ENCODE data around the gene HECW1. TPM values are rescaled to one million over a fixed set of nuclear protein-coding genes. Genes with fewer than 3 reads are reported as not detected.

The HECW1 gene
- total RNA-seq, 1 experiment from 2014 or later: 0.77 TPM

- Histone ChIP-seq H3K36me3 (ENCODE audit: control insufficient read depth, insufficient read depth, low read length) (no peaks in the 10 kb centered on the region), H3K27me3 (ENCODE audit: control insufficient read depth, insufficient read depth, low read length) (no peaks in the 10 kb centered on the region; the same call in 1 of the 2 replicates), H3K4me3 (ENCODE audit: low read depth in 2 of 2, low read length in 2 of 2) (no peak overlapping the region), H3K9me3 (ENCODE audit: control insufficient read depth, insufficient read depth, low read depth, low read length) (no peaks in the 10 kb centered on the region), H3K4me1 (ENCODE audit: control insufficient read depth, insufficient read depth, low read length) (no peaks in the 10 kb centered on the region), H3K27ac (ENCODE audit: low read length) (no peak overlapping the region)
- ATAC-seq (no peak), DNase-seq (ENCODE audit: low read depth, low spot score) (no peak)
- BruUV-seq (replicated peaks): no TSS peak
- in situ Hi-C loops (cut with HindIII; ENCODE audit: low pct_unique_long_range_greater_than_20kb, low sequenced_read_pairs): no loop called here
- TF ChIP-seq TCF7L2 (IDR thresholded peaks at IDR 0.05; ENCODE audit: low read depth, low read length) (no peak), POLR2AphosphoS5 (IDR thresholded peaks at IDR 0.05; ENCODE audit: low read depth, low read length) (no peak), SIN3A (IDR thresholded peaks at IDR 0.05; ENCODE audit: borderline replicate concordance, insufficient read depth, low read depth, low read length) (no peak), CTCF (IDR thresholded peaks at IDR 0.05) (no peak), REST (IDR thresholded peaks at IDR 0.05; ENCODE audit: insufficient read depth in 1 of 2, low read depth in 2 of 2, low read length in 1 of 2) (no peak)
- intact Hi-C loops (cut with micrococcal nuclease; ENCODE audit: unreplicated experiment): no loop called here
- CTCF ChIA-PET: no interaction called here
- POLR2A ChIA-PET: no interaction called here
Measured at GRCh38 chr7:43364391-43364790, 251.9 kb downstream of the HECW1 start.

- Histone ChIP-seq H3K9me3 (ENCODE audit: control insufficient read depth, insufficient read depth, low read depth, low read length) (no peaks in the 10 kb centered on the region), H3K4me1 (ENCODE audit: control insufficient read depth, insufficient read depth, low read length) (no peaks in the 10 kb centered on the region), H3K27me3 (ENCODE audit: control insufficient read depth, insufficient read depth, low read length) (peaks cover 6% of the 10 kb centered on the region), H3K36me3 (ENCODE audit: control insufficient read depth, insufficient read depth, low read length) (no peaks in the 10 kb centered on the region), H3K4me3 (ENCODE audit: low read depth in 2 of 2, low read length in 2 of 2) (no peak overlapping the region), H3K27ac (ENCODE audit: low read length) (no peak overlapping the region)
- TF ChIP-seq CTCF (IDR thresholded peaks at IDR 0.05) (no peak), REST (IDR thresholded peaks at IDR 0.05; ENCODE audit: insufficient read depth in 1 of 2, low read depth in 2 of 2, low read length in 1 of 2) (no peak), TCF7L2 (IDR thresholded peaks at IDR 0.05; ENCODE audit: low read depth, low read length) (no peak), SIN3A (IDR thresholded peaks at IDR 0.05; ENCODE audit: borderline replicate concordance, insufficient read depth, low read depth, low read length) (no peak), POLR2AphosphoS5 (IDR thresholded peaks at IDR 0.05; ENCODE audit: low read depth, low read length) (no peak)
- intact Hi-C loops (cut with micrococcal nuclease; ENCODE audit: unreplicated experiment) (no loop called here), in situ Hi-C loops (cut with HindIII; ENCODE audit: low pct_unique_long_range_greater_than_20kb, low sequenced_read_pairs) (no loop called here)
- BruUV-seq (replicated peaks): no TSS peak
- ChIA-PET CTCF (interaction anchor here (0.6 kb wide), 1 partner anchor 36 kb away, joined by 3 read pairs; no protein-coding TSS in a partner anchor), POLR2A (no interaction called here)
- ATAC-seq (0 out of 2 replicates have a peak, but pooled peaks have one; percentile 53), DNase-seq (ENCODE audit: low read depth, low spot score) (no peak)
Measured at GRCh38 chr7:43372676-43373355, 260.4 kb downstream of the HECW1 start.
